SK-N-SH (cell line): ENCODE results near the gene LRP10. TPM values are rescaled to one million over a fixed set of nuclear protein-coding genes. Genes with fewer than 3 reads are reported as not detected.

ENCODE experiments used
- CTCF ChIA-PET: fragments of 300-600, 350-600 bp; formaldehyde crosslinking; extraction: SDS; loops from one replicate; lab custom pipeline; 2021; lab: Yijun Ruan, JAX
- POLR2A ChIA-PET: fragments of 350-600 bp; sonication (Branson Sonifier 250); formaldehyde crosslinking; extraction: SDS; loops from one replicate; lab custom pipeline; 2020; ENCODE audit warnings: antibody characterized with exemption, inconsistent platforms; lab: Yijun Ruan, JAX
- DNase-seq: peaks from one replicate; pipeline ENCODE4 v3.0.0; 2012
- H2AFZ ChIP-seq: fragments of 200-600 bp; sonication (generic); 2 replicates; pipeline ENCODE4 v1.8.1; 2016; ENCODE audit warnings: antibody characterized with exemption, mild to moderate bottlenecking, low read depth
- H3F3A ChIP-seq: fragments of 200-600 bp; sonication (generic); replicated peaks from 2 replicates; pipeline ENCODE3; 2016; ENCODE audit warnings: antibody characterized with exemption, mild to moderate bottlenecking; ENCODE audit not compliant: insufficient read depth
- H3K27ac ChIP-seq, 2 experiments: fragments of 200-500 bp in 1 of 2; fragments of 200-600 bp in 1 of 2; sonication (Bioruptor generic) in 1 of 2; sonication (generic), shearing (Covaris generic) in 1 of 2; 2 replicates each; pipeline versions ENCODE4 v1.5.1 to v1.6.1; 2014 to 2016; ENCODE audit warnings: low read depth in 2 of 2, inconsistent platforms in 1 of 2, low read length in 1 of 2, mild to moderate bottlenecking in 1 of 2, mixed read lengths in 1 of 2
- H3K27me3 ChIP-seq: fragments of 200-600 bp; sonication (generic), shearing (Covaris generic); 2 replicates; pipeline ENCODE4 v1.6.1; 2016; ENCODE audit warnings: mixed run types; ENCODE audit not compliant: insufficient read depth
- H3K36me3 ChIP-seq, 2 experiments: fragments of 200-500 bp in 1 of 2; fragments of 200-600 bp in 1 of 2; sonication (Bioruptor generic) in 1 of 2; sonication (generic) in 1 of 2; replicated peaks in 1 of 2; 2 replicates each; pipeline versions ENCODE3 to v1.5.1; 2014 to 2016; ENCODE audit warnings: low read length in 1 of 2, mild to moderate bottlenecking in 1 of 2; ENCODE audit not compliant: insufficient read depth in 2 of 2, control insufficient read depth in 1 of 2
- H3K4me1 ChIP-seq, 2 experiments: fragments of 200-500 bp in 1 of 2; fragments of 200-600 bp in 1 of 2; sonication (Bioruptor generic) in 1 of 2; sonication (generic), shearing (Covaris generic) in 1 of 2; 2 replicates each; pipeline versions ENCODE4 v1.5.1 to v1.6.1; 2014 to 2016; ENCODE audit warnings: low read depth in 1 of 2, low read length in 1 of 2, mixed run types in 1 of 2; ENCODE audit not compliant: insufficient read depth in 2 of 2, control insufficient read depth in 1 of 2
- H3K4me2 ChIP-seq: fragments of 200-600 bp; sonication (generic), shearing (Covaris generic); 2 replicates; pipeline ENCODE4 v1.6.1; 2017; ENCODE audit warnings: mixed run types
- H3K4me3 ChIP-seq, 2 experiments: fragments of 200-500 bp in 1 of 2; fragments of 200-600 bp in 1 of 2; sonication (Bioruptor generic) in 1 of 2; sonication (generic), shearing (Covaris generic) in 1 of 2; 2 replicates each; pipeline versions ENCODE4 v1.5.1 to v1.8.1; 2014 to 2016; ENCODE audit warnings: low read depth in 2 of 2, inconsistent platforms in 1 of 2, low read length in 1 of 2, mild to moderate bottlenecking in 1 of 2, mixed read lengths in 1 of 2, moderate library complexity in 1 of 2
- H3K79me2 ChIP-seq: fragments of 200-600 bp; sonication (generic); 2 replicates; pipeline ENCODE4 v1.8.1; 2017; ENCODE audit warnings: mild to moderate bottlenecking; ENCODE audit not compliant: insufficient read depth
- H3K9ac ChIP-seq: fragments of 200-600 bp; sonication (generic); 2 replicates; pipeline ENCODE4 v1.6.1; 2017; ENCODE audit warnings: mixed run types
- H3K9me2 ChIP-seq: fragments of 200-600 bp; sonication (generic); 2 replicates; pipeline ENCODE4 v1.6.1; 2017; ENCODE audit warnings: mixed run types
- H3K9me3 ChIP-seq: fragments of 200-600 bp; sonication (generic); 2 replicates; pipeline ENCODE4 v1.6.1; 2017; ENCODE audit warnings: mixed run types, mild to moderate bottlenecking, moderate library complexity
- H4K20me1 ChIP-seq: fragments of 200-600 bp; sonication (generic); 2 replicates; pipeline ENCODE4 v1.6.1; 2017; ENCODE audit warnings: mild to moderate bottlenecking, mixed run types; ENCODE audit not compliant: insufficient read depth
- CHD2 ChIP-seq: fragments of 150-350 bp; IDR thresholded peaks from 2 replicates; pipeline ENCODE4 v1.6.1; 2018; ENCODE audit warnings: low read length; ENCODE audit not compliant: partially characterized antibody
- EZH2phosphoT487 ChIP-seq: fragments of 200-600 bp; sonication (generic); IDR thresholded peaks from 2 replicates; pipeline ENCODE4 v1.6.1; 2017; ENCODE audit warnings: low read depth, mixed run types, mild to moderate bottlenecking, antibody characterized with exemption, moderate library complexity, borderline replicate concordance
- FOSL2 ChIP-seq: IDR thresholded peaks from 2 replicates; pipeline ENCODE4 v1.4.0; 2012; ENCODE audit warnings: low read depth, mild to moderate bottlenecking, moderate library complexity, borderline replicate concordance
- FOXJ3 ChIP-seq: sonication (generic); formaldehyde crosslinking; IDR thresholded peaks from 2 replicates; pipeline ENCODE4 v1.5.1; 2020; ENCODE audit warnings: mild to moderate bottlenecking, missing genetic modification reagents
- IRF3 ChIP-seq: fragments of 150-350 bp; IDR thresholded peaks from 2 replicates; pipeline ENCODE4 v1.6.1; 2016; ENCODE audit warnings: mild to moderate bottlenecking, low read depth, low read length
- RAD21 ChIP-seq: IDR thresholded peaks from 2 replicates; pipeline ENCODE4 v1.6.1; 2012; ENCODE audit warnings: mild to moderate bottlenecking, low read length
- SMC3 ChIP-seq: IDR thresholded peaks from 2 replicates; pipeline ENCODE4 v1.6.1; 2012; ENCODE audit warnings: low read depth, low read length, improper control_type of control experiment
- TAF1 ChIP-seq: IDR thresholded peaks from 2 replicates; pipeline ENCODE4 v1.6.1; 2012; ENCODE audit warnings: low read depth, mild to moderate bottlenecking, low read length, moderate library complexity, borderline replicate concordance
- TCF12 ChIP-seq: IDR thresholded peaks from 2 replicates; pipeline ENCODE4 v1.4.0; 2012
- TEAD4 ChIP-seq: IDR thresholded peaks from 2 replicates; pipeline ENCODE4 v1.4.0; 2012; ENCODE audit warnings: mild to moderate bottlenecking, borderline replicate concordance; ENCODE audit not compliant: insufficient read depth
- USF1 ChIP-seq: IDR thresholded peaks from 2 replicates; pipeline ENCODE4 v1.4.0; 2012; ENCODE audit warnings: low read depth, borderline replicate concordance
- ZBTB33 ChIP-seq: IDR thresholded peaks from 2 replicates; pipeline ENCODE4 v1.4.0; 2012; ENCODE audit warnings: low read depth, borderline replicate concordance
- WGBS: methylation state at CpG from one replicate; pipeline ENCODE4 v1.1.6; 2017; ENCODE audit warnings: low lambda C conversion rate; 5-methylcytosine and 5-hydroxymethylcytosine counted together
- polyA plus RNA-seq, 3 experiments: library from polyadenylated mRNA; depleted of rRNA; stranded (reverse); fragments of >200 nt; gene quantifications; 2 replicates each; pipeline ENCODE4 v1.2.3, GENCODE V29; 2012

The LRP10 gene
- polyA plus RNA-seq, 1 of the 3 experiments (the other 2 are of a cell fraction) = 117 TPM

GRCh38 chr14:22875748-22876319, 4.3 kb downstream of the LRP10 start (continued):
- no peak for TF ChIP-seq ZBTB33
- no peak for TF ChIP-seq CHD2
- TF ChIP-seq FOSL2 = no peak
- TF ChIP-seq TEAD4 = no peak

GRCh38 chr14:22877000-22877501, 5.5 kb downstream of the LRP10 start:
- POLR2A ChIA-PET = no interaction called here
- H3K79me2 ChIP-seq = peaks cover 23% of the 10 kb centered on the region
- H3K4me1 ChIP-seq = peaks cover 7 to 8% of the 10 kb centered on the region in 2 experiments; a peak in 3 of 4 replicates
- 89% methylated on average over 8 of the region's 22 CpGs for WGBS
- no peak overlapping the region for H3K4me3 ChIP-seq
- H3K27me3 ChIP-seq = no peaks in the 10 kb centered on the region
- no peak overlapping the region for H3K27ac ChIP-seq
- TF ChIP-seq USF1 (no peak), IRF3 (no peak), FOXJ3 (CRISPR knock-in tag) (no peak), RAD21 (no peak), TAF1 (no peak), TCF12 (no peak), EZH2phosphoT487 (no peak), CHD2 (no peak), TEAD4 (no peak), SMC3 (no peak)
- TF ChIP-seq, all 33 proteins: peak for 0
- no peak overlapping the region for H3K9ac ChIP-seq
- no peaks in the 10 kb centered on the region for H4K20me1 ChIP-seq
- H3K4me2 ChIP-seq = no peak overlapping the region
- no peak overlapping the region for H2AFZ ChIP-seq
- DNase-seq = no peak
- H3K9me2 ChIP-seq = no peaks in the 10 kb centered on the region
- H3F3A ChIP-seq = peaks cover 11% of the 10 kb centered on the region
- no peaks in the 10 kb centered on the region for H3K9me3 ChIP-seq
- CTCF ChIA-PET = interaction anchor here (0.9 kb wide), 1 partner anchor 23 kb away, joined by 3 read pairs; no protein-coding TSS in a partner anchor
- H3K36me3 ChIP-seq = peaks cover 32 to 47% of the 10 kb centered on the region in 2 experiments
